Activated T-cell treated with anti-CD3 and anti-CD28 coated beads, Interleukin-2, amount 50 U/mL, for 72 hours (primary cell): ENCODE results near the gene WSB1. TPM values are rescaled to one million over a fixed set of nuclear protein-coding genes. Genes with fewer than 3 reads are reported as not detected.
A peak's percentile ranks its signal among the peaks of the same experiment; 100 is the strongest.
"Not testable (repeated sequence)": the region's sequence is repeated elsewhere in the genome, so short reads cannot be mapped to it uniquely, and the experiment has no call there.

ENCODE experiments used
- ATAC-seq, 2 donors: fragments of 150-1000 bp; cut with Tn5 transposase; replicated peaks in 1 of 2; 2 replicates each; pipeline ENCODE4 v1.10.0; 2021; ENCODE audit warnings: moderate library complexity in 2 of 2, mild to moderate bottlenecking in 1 of 2
- DNase-seq, 2 donors: peaks; one replicate each; pipeline ENCODE4 v3.0.0; 2021 to 2022; ENCODE audit warnings: mixed read lengths in 1 of 2
- H3K27ac Mint-ChIP-seq: one replicate; pipeline ENCODE4 v1.8.0; 2022; ENCODE audit warnings: mild to moderate bottlenecking, moderate library complexity, mixed read lengths
- H3K27me3 Mint-ChIP-seq: one replicate; pipeline ENCODE4 v1.8.0; 2022; ENCODE audit warnings: low read depth, mixed read lengths
- H3K36me3 Mint-ChIP-seq, 2 donors: one replicate each; pipeline ENCODE4 v1.8.0; 2022; ENCODE audit warnings: mixed read lengths in 2 of 2, mild to moderate bottlenecking in 1 of 2; ENCODE audit not compliant: insufficient read depth in 2 of 2
- H3K4me1 Mint-ChIP-seq: one replicate; pipeline ENCODE4 v1.8.0; 2022; ENCODE audit warnings: low read depth, mixed read lengths
- H3K4me3 Mint-ChIP-seq, 2 donors: one replicate each; pipeline ENCODE4 v1.8.0; 2022; ENCODE audit warnings: mild to moderate bottlenecking in 2 of 2, mixed read lengths in 2 of 2, moderate library complexity in 2 of 2
- H3K9me3 Mint-ChIP-seq, 2 donors: one replicate each; pipeline ENCODE4 v1.8.0; 2022; ENCODE audit warnings: mixed read lengths in 2 of 2
- total RNA-seq, 2 donors: library from RNA; stranded (reverse); gene quantifications; one replicate each; pipeline ENCODE4 v1.2.3, GENCODE V29; 2022

Gene WSB1
- 100 to 1,000 TPM; 104 to 126 TPM for total RNA-seq

GRCh38 chr17:27293898-27294688 is at the start of gene WSB1:
Gene WSB1, plus strand, starts transcription at chr17:27294114. Its CDS starts 282 bp downstream, at chr17:27294396.
- peaks cover 4 to 6% of the 10 kb centered on the region in 2 donors for H3K36me3 Mint-ChIP-seq

GRCh38 chr17:27244491-27245223 is 49.3 kb upstream of the WSB1 start:
- Mint-ChIP-seq H3K27ac (no peak overlapping the region), H3K36me3 (no peaks in the 10 kb centered on the region), H3K9me3 (no peaks in the 10 kb centered on the region), H3K27me3 (peaks cover 26% of the 10 kb centered on the region), H3K4me3 (no peak overlapping the region), H3K4me1 (peaks cover 18% of the 10 kb centered on the region)
- no peak for ATAC-seq
- no peak for DNase-seq

More at GRCh38 chr17:27293898-27294688, at the start of gene WSB1:
- Mint-ChIP-seq H3K9me3 (no peaks in the 10 kb centered on the region), H3K27ac (peak within 1 kb of the TSS; percentile 100), H3K27me3 (no peaks in the 10 kb centered on the region), H3K4me1 (peaks cover 42% of the 10 kb centered on the region), H3K4me3 (peak within 1 kb of the TSS; percentile 97 to 100)
- ATAC-seq (peak; percentile 92 to 93), DNase-seq (peak; percentile 93 to 96)

- Mint-ChIP-seq H3K36me3 (no peaks in the 10 kb centered on the region), H3K27me3 (peaks cover 31% of the 10 kb centered on the region), H3K27ac (no peak overlapping the region), H3K9me3 (no peaks in the 10 kb centered on the region), H3K4me3 (no peak overlapping the region), H3K4me1 (peaks cover 18% of the 10 kb centered on the region)
- peak; percentile 34 to 62 for DNase-seq
- ATAC-seq = peak; percentile 74 to 87
Observed at GRCh38 chr17:27245230-27245696, 48.7 kb upstream of the WSB1 start.

GRCh38 chr17:27246537-27246936 is 47.4 kb upstream of the WSB1 start:
- Mint-ChIP-seq H3K4me1 (peaks cover 14% of the 10 kb centered on the region), H3K4me3 (no peak overlapping the region), H3K36me3 (no peaks in the 10 kb centered on the region), H3K27ac (no peak overlapping the region), H3K9me3 (no peaks in the 10 kb centered on the region), H3K27me3 (peaks cover 37% of the 10 kb centered on the region)
- DNase-seq (no peak), ATAC-seq (no peak)

GRCh38 chr17:27247071-27247957 is 46.6 kb upstream of the WSB1 start:
- ATAC-seq (no peak), DNase-seq (no peak)
- Mint-ChIP-seq H3K36me3 (no peaks in the 10 kb centered on the region), H3K27ac (no peak overlapping the region), H3K27me3 (peaks cover 44% of the 10 kb centered on the region), H3K4me3 (no peak overlapping the region), H3K4me1 (peaks cover 10% of the 10 kb centered on the region), H3K9me3 (no peaks in the 10 kb centered on the region)

- Mint-ChIP-seq H3K4me3 (no peak overlapping the region), H3K9me3 (no peaks in the 10 kb centered on the region), H3K27ac (no peak overlapping the region), H3K27me3 (peaks cover 42% of the 10 kb centered on the region), H3K36me3 (no peaks in the 10 kb centered on the region), H3K4me1 (peaks cover 10% of the 10 kb centered on the region)
- DNase-seq (no peak), ATAC-seq (no peak)
Observed at GRCh38 chr17:27247958-27248342, 46.0 kb upstream of the WSB1 start.

GRCh38 chr17:27250791-27251190 is 43.1 kb upstream of the WSB1 start:
- H3K27ac Mint-ChIP-seq, H3K4me1 Mint-ChIP-seq, H3K4me3 Mint-ChIP-seq, DNase-seq, ATAC-seq, H3K36me3 Mint-ChIP-seq, H3K9me3 Mint-ChIP-seq: not testable (repeated sequence)
- H3K27me3 Mint-ChIP-seq = peaks cover 27% of the 10 kb centered on the region

GRCh38 chr17:27254802-27255201 is 39.1 kb upstream of the WSB1 start:
- H3K27ac Mint-ChIP-seq, DNase-seq, H3K9me3 Mint-ChIP-seq, H3K4me1 Mint-ChIP-seq, ATAC-seq, H3K36me3 Mint-ChIP-seq, H3K4me3 Mint-ChIP-seq: not testable (repeated sequence)
- H3K27me3 Mint-ChIP-seq = peaks cover 27% of the 10 kb centered on the region

GRCh38 chr17:27256225-27257030 is 37.5 kb upstream of the WSB1 start:
- Mint-ChIP-seq H3K27ac (no peak overlapping the region), H3K4me3 (no peak overlapping the region), H3K36me3 (no peaks in the 10 kb centered on the region), H3K27me3 (peaks cover 13% of the 10 kb centered on the region), H3K4me1 (no peaks in the 10 kb centered on the region), H3K9me3 (peaks cover 1 to 3% of the 10 kb centered on the region in 2 donors)
- DNase-seq (no peak), ATAC-seq (no peak)

- Mint-ChIP-seq H3K27ac (no peak overlapping the region), H3K36me3 (no peaks in the 10 kb centered on the region), H3K4me3 (no peak overlapping the region), H3K4me1 (no peaks in the 10 kb centered on the region), H3K27me3 (peaks cover 7% of the 10 kb centered on the region), H3K9me3 (peaks cover 1 to 3% of the 10 kb centered on the region in 2 donors)
- no peak for DNase-seq
- ATAC-seq = no peak
Observed at GRCh38 chr17:27257031-27257357, 36.9 kb upstream of the WSB1 start.

GRCh38 chr17:27259356-27259755 is 34.6 kb upstream of the WSB1 start:
- no peak for DNase-seq
- H3K27ac Mint-ChIP-seq = no peak overlapping the region
- H3K4me3 Mint-ChIP-seq = no peak overlapping the region
- no peaks in the 10 kb centered on the region for H3K36me3 Mint-ChIP-seq
- no peak for ATAC-seq
- no peaks in the 10 kb centered on the region for H3K4me1 Mint-ChIP-seq
- no peaks in the 10 kb centered on the region for H3K27me3 Mint-ChIP-seq
- peaks cover 0 to 1% of the 10 kb centered on the region in 2 donors for H3K9me3 Mint-ChIP-seq

- Mint-ChIP-seq H3K27ac (no peak overlapping the region), H3K36me3 (no peaks in the 10 kb centered on the region), H3K9me3 (no peaks in the 10 kb centered on the region), H3K4me3 (no peak overlapping the region), H3K4me1 (no peaks in the 10 kb centered on the region), H3K27me3 (peaks cover 5% of the 10 kb centered on the region)
- no peak for DNase-seq
- no peak for ATAC-seq
Observed at GRCh38 chr17:27263386-27263785, 30.5 kb upstream of the WSB1 start.
